Measurements from ENCODE around the gene LRRC9.

Gene LRRC9

DNA sequence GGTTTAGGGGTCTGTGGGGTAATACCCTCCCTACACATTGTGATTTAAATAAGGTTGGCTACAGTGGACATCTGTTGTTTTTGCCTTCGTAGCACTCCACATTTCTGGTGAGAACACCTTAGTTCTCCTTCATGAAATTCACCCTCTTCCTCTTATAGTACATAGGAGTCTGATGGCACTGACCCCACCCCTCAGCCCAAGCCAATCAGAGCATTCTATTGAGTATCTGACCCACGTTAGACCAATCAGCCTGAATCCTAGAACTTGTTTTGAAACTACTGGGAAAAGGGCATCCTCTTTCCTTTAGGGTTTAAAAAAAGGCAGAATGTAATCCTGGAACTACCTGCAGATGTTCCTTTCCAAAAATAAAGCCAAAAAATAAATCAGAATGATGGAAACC lies 15.8 kb upstream of the LRRC9 start:
- TF ChIP-seq, protein P1, sequence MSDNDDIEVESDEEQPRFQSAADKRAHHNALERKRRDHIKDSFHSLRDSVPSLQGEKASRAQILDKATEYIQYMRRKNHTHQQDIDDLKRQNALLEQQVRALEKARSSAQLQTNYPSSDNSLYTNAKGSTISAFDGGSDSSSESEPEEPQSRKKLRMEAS (IDR thresholded peaks at IDR 0.05) = no peak
- TF ChIP-seq EP300 (IDR thresholded peaks at IDR 0.05; ENCODE audit: borderline replicate concordance) (no peak), CREB1 (IDR thresholded peaks at IDR 0.05; ENCODE audit: low read depth) (no peak), RAD21 (IDR thresholded peaks at IDR 0.05; ENCODE audit: low read depth) (no peak), TCF12 (IDR thresholded peaks at IDR 0.05; ENCODE audit: low read depth) (no peak), FOXM1 (IDR thresholded peaks at IDR 0.05; ENCODE audit: borderline replicate concordance, low read depth) (no peak), ZBTB7A (IDR thresholded peaks at IDR 0.05; ENCODE audit: low read depth) (no peak), NFIC (IDR thresholded peaks at IDR 0.05) (no peak), CEBPB (IDR thresholded peaks at IDR 0.05) (no peak), USF1 (IDR thresholded peaks at IDR 0.05) (no peak), TEAD4 (IDR thresholded peaks at IDR 0.05) (no peak), REST (IDR thresholded peaks at IDR 0.05; ENCODE audit: low read depth) (no peak), EGR1 (IDR thresholded peaks at IDR 0.05) (no peak)

GRCh38 chr14:59905188-59905587 lies 14.8 kb upstream of the LRRC9 start:
- TF ChIP-seq YY1 (IDR thresholded peaks at IDR 0.05; ENCODE audit: low read depth) (no peak), ZBTB7A (IDR thresholded peaks at IDR 0.05; ENCODE audit: low read depth) (no peak), EGR1 (IDR thresholded peaks at IDR 0.05) (no peak), TCF12 (IDR thresholded peaks at IDR 0.05; ENCODE audit: low read depth) (no peak), CREB1 (IDR thresholded peaks at IDR 0.05; ENCODE audit: low read depth) (no peak)
- TF ChIP-seq, protein P1 (IDR thresholded peaks at IDR 0.05) = no peak

- no peak for TF ChIP-seq CREB1 (IDR thresholded peaks at IDR 0.05; ENCODE audit: low read depth)
- no peak for TF ChIP-seq FOXM1 (IDR thresholded peaks at IDR 0.05; ENCODE audit: borderline replicate concordance, low read depth)
- TF ChIP-seq TAF1 (IDR thresholded peaks at IDR 0.05; ENCODE audit: low read depth) = no peak
- no peak for TF ChIP-seq USF1 (IDR thresholded peaks at IDR 0.05)
- TF ChIP-seq RAD21 (IDR thresholded peaks at IDR 0.05; ENCODE audit: low read depth) = no peak
- TF ChIP-seq ZBTB7A (IDR thresholded peaks at IDR 0.05; ENCODE audit: low read depth) = no peak
- TF ChIP-seq TEAD4 (IDR thresholded peaks at IDR 0.05) = no peak
- no peak for TF ChIP-seq CEBPB (IDR thresholded peaks at IDR 0.05)
- TF ChIP-seq YY1 (IDR thresholded peaks at IDR 0.05; ENCODE audit: low read depth) = no peak
- TF ChIP-seq, protein P1 (IDR thresholded peaks at IDR 0.05) = no peak
- no peak for TF ChIP-seq REST (IDR thresholded peaks at IDR 0.05; ENCODE audit: low read depth)
- TF ChIP-seq NFIC (IDR thresholded peaks at IDR 0.05) = no peak
- TF ChIP-seq EGR1 (IDR thresholded peaks at IDR 0.05) = no peak
- no peak for TF ChIP-seq TCF12 (IDR thresholded peaks at IDR 0.05; ENCODE audit: low read depth)
- TF ChIP-seq EP300 (IDR thresholded peaks at IDR 0.05; ENCODE audit: borderline replicate concordance) = no peak
Observed at GRCh38 chr14:59912443-59912842, 7.5 kb upstream of the LRRC9 start.

- TF ChIP-seq TAF1 (IDR thresholded peaks at IDR 0.05; ENCODE audit: low read depth) (no peak), TCF12 (IDR thresholded peaks at IDR 0.05; ENCODE audit: low read depth) (no peak), FOXM1 (IDR thresholded peaks at IDR 0.05; ENCODE audit: borderline replicate concordance, low read depth) (no peak), EP300 (IDR thresholded peaks at IDR 0.05; ENCODE audit: borderline replicate concordance) (no peak), YY1 (IDR thresholded peaks at IDR 0.05; ENCODE audit: low read depth) (no peak)
Observed at GRCh38 chr14:59913187-59913586, 6.8 kb upstream of the LRRC9 start.

DNA sequence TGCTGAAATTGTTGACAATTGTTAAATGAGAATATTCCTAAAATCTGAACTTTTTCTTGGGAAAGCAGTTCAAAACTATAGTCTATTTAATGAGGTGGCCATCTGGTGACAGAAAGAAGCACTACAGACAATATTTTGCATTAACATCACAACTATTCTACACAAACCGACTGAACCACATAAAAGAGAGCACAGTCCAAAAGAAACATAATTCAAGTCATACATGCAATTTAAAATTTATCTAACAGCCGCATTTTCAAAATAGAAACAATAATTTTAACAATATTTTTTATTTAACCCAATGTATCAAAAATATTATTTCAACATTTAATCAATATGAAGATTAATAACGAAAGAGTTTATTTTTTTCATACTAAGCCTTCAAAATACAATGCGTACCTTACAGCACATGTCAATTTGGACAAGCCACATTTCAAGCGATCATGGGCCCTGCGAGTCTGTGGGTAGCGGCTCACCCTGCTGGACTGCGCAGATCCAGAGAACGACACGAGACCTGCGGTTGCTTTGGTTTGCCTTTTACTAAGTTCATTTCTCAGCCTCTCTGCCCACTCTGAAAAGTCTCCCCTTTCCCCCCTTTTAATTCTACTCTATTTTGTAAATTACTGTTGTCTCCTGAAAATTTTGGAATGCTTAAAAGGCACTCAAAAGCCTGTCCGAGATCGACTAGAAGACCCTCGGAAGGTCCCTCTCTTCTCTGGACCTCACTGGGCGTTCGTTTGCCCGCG lies 947 bp upstream of the LRRC9 start:
- TF ChIP-seq ZBTB7A (IDR thresholded peaks at IDR 0.05; ENCODE audit: low read depth) (no peak), RAD21 (IDR thresholded peaks at IDR 0.05; ENCODE audit: low read depth) (peak; percentile 40)

DNA sequence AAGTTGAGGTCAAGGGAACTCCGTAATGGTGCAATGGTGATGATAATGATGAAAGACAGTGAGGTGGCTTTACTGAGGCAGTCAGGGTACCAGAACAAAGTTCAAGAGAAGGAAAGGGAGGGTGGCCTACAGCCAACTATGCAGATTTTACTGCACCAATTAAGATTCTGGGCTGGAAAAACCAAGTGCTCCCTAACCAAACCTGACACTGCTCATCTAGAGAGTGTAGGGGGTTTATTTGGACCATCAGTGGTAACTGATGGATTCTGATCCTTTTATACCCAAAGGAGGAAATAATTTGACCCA lies 387 bp downstream of the LRRC9 start:
- no peak for TF ChIP-seq REST (IDR thresholded peaks at IDR 0.05; ENCODE audit: low read depth)
- no peak for TF ChIP-seq ZBTB7A (IDR thresholded peaks at IDR 0.05; ENCODE audit: low read depth)
- no peak for TF ChIP-seq EP300 (IDR thresholded peaks at IDR 0.05; ENCODE audit: borderline replicate concordance)
